ENCODE results near the gene ZBTB16. TPM values are rescaled to one million over a fixed set of nuclear protein-coding genes. Genes with fewer than 3 reads are reported as not detected.

The ZBTB16 gene
- total RNA-seq, 5 donors from 2014 or later (not counting 1 experiment from before 2014, with no cell fraction given): 8.3 to 20.5 (median 12.4) TPM

DNA sequence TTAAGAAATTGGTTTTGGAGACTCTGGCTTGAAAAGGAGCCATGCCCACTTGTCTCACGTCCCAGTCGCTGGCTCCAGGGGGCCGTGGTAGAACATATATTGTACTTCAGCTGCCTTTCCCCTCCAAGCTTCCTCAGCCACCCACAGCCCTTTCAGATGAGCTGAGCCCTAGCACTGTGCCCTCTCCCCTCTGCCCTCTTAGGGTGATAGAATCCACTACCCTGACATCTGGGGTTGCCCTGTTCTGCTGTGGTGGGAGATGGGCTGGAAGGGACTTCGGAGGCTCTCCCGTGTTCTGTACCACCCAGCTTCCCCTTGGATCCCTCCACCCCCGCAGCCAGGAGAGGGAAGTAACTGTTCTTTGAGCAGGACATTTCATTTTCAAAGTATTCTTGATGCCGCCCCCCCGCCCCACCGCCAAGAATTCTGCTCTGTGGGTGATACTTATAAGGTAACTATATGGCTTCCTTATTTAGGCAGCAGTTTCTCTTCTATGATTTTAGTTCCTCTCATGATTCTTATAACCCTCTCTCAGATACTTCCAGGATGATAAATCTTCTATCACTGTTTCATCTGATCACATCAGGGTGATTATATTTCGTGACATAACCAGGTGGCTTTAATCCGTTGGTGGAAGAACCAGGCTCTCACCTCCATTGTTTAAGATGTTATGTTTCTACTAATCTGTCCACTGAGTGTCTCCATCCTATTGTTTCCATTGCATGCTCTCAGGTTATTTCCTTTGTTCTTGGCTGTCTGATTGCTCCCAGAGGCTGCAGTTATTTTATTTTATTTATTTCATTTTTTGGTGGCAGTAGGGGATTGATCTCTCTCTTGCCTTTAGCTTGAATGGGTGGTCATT is 24.1 kb downstream of the ZBTB16 start:
- Mint-ChIP-seq H3K27ac (peak overlapping the region in 1 of 2 donors; percentile 37), H3K36me3 (no peaks in the 10 kb centered on the region), H3K4me1 (peaks cover 62 to 71% (median 63%) of the 10 kb centered on the region in 3 donors), H3K4me3 (peak overlapping the region in 2 of 3 donors; percentile 14 to 15), H3K27me3 (peaks cover 3 to 17% of the 10 kb centered on the region in 2 donors), H3K9me3 (no peaks in the 10 kb centered on the region)
- peak overlapping the region; percentile 4 for H3K27ac ChIP-seq (ENCODE audit: low read length)
- ATAC-seq (replicated peaks in 1 of 4) (peak in 1 of 4 experiments; percentile 17), DNase-seq (no peak)
- peaks cover 0 to 28% of the 10 kb centered on the region in 2 experiments for H3K4me1 ChIP-seq (ENCODE audit: control insufficient read depth in 1 of 2, extremely low read depth in 1 of 2, insufficient read depth in 2 of 2, low read length in 2 of 2)
- ChIA-PET CTCF (interaction anchor here in 1 of 2 donors (1.0 kb wide), 1 partner anchor 18 kb away, joined by 3 read pairs; no protein-coding TSS in a partner anchor), POLR2A (interaction anchor here (0.6 to 0.7 kb wide), 2 partner anchors 13 to 168 kb away, joined by 3 to 9 read pairs; no protein-coding TSS in a partner anchor)
- H3K9me3 ChIP-seq: no peaks in the 10 kb centered on the region
- WGBS (ENCODE audit: insufficient coverage): 23% methylated on average over 3 of the region's 11 CpGs
- no peaks in the 10 kb centered on the region for H3K36me3 ChIP-seq (ENCODE audit: control insufficient read depth in 2 of 2, extremely low read depth in 1 of 2, insufficient read depth in 1 of 2, low read length in 1 of 2)
- peaks cover 0 to 12% of the 10 kb centered on the region in 2 experiments for H3K27me3 ChIP-seq (replicated peaks in 1 of 2; ENCODE audit: control insufficient read depth in 2 of 2, extremely low read depth in 1 of 2, insufficient read depth in 2 of 2, low read length in 1 of 2)
- no peak overlapping the region for H3K4me3 ChIP-seq (ENCODE audit: control insufficient read depth in 1 of 2, extremely low read depth in 1 of 2, low read length in 1 of 2)

DNA sequence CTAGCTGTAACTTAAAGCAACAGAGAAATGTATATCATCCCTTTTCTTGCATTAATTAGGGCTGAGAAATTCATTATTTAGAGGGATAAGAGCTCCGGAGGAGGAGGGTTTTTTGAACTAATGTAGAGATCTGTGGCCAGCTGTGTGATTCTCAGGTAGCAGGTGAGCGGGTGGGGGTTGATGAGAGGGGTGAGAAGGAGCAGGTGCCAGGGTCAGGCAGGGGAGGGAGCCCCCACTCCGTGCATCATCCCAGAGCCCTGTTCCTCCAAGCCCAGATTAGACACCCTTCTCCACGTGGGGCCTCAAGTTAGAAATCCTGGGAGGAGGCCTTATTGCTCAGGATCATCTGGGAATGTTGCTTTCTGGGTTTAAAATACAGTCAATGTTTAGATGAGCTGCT is 24.9 kb downstream of the ZBTB16 start:
- H3K27ac Mint-ChIP-seq: no peak overlapping the region
- WGBS (ENCODE audit: insufficient coverage): 67% methylated on average over 1 of the region's 4 CpGs
- ATAC-seq (replicated peaks in 1 of 4): no peak
- H3K4me3 Mint-ChIP-seq: no peak overlapping the region
- peaks cover 54 to 68% (median 58%) of the 10 kb centered on the region in 3 donors for H3K4me1 Mint-ChIP-seq
- Histone ChIP-seq H3K36me3 (ENCODE audit: control insufficient read depth in 2 of 2, extremely low read depth in 1 of 2, insufficient read depth in 1 of 2, low read length in 1 of 2) (no peaks in the 10 kb centered on the region), H3K4me1 (ENCODE audit: control insufficient read depth in 1 of 2, extremely low read depth in 1 of 2, insufficient read depth in 2 of 2, low read length in 2 of 2) (peaks cover 0 to 27% of the 10 kb centered on the region in 2 experiments), H3K9me3 (no peaks in the 10 kb centered on the region), H3K27ac (ENCODE audit: low read length) (no peak overlapping the region), H3K4me3 (ENCODE audit: control insufficient read depth in 1 of 2, extremely low read depth in 1 of 2, low read length in 1 of 2) (no peak overlapping the region), H3K27me3 (replicated peaks in 1 of 2; ENCODE audit: control insufficient read depth in 2 of 2, extremely low read depth in 1 of 2, insufficient read depth in 2 of 2, low read length in 1 of 2) (peaks cover 0 to 12% of the 10 kb centered on the region in 2 experiments)
- no peaks in the 10 kb centered on the region for H3K9me3 Mint-ChIP-seq
- H3K27me3 Mint-ChIP-seq: peaks cover 3 to 17% of the 10 kb centered on the region in 2 donors
- ChIA-PET CTCF (no interaction called here), POLR2A (interaction anchor here (0.6 to 0.7 kb wide), 2 partner anchors 14 to 168 kb away, joined by 3 to 9 read pairs; no protein-coding TSS in a partner anchor)
- no peaks in the 10 kb centered on the region for H3K36me3 Mint-ChIP-seq
- DNase-seq: no peak

DNA sequence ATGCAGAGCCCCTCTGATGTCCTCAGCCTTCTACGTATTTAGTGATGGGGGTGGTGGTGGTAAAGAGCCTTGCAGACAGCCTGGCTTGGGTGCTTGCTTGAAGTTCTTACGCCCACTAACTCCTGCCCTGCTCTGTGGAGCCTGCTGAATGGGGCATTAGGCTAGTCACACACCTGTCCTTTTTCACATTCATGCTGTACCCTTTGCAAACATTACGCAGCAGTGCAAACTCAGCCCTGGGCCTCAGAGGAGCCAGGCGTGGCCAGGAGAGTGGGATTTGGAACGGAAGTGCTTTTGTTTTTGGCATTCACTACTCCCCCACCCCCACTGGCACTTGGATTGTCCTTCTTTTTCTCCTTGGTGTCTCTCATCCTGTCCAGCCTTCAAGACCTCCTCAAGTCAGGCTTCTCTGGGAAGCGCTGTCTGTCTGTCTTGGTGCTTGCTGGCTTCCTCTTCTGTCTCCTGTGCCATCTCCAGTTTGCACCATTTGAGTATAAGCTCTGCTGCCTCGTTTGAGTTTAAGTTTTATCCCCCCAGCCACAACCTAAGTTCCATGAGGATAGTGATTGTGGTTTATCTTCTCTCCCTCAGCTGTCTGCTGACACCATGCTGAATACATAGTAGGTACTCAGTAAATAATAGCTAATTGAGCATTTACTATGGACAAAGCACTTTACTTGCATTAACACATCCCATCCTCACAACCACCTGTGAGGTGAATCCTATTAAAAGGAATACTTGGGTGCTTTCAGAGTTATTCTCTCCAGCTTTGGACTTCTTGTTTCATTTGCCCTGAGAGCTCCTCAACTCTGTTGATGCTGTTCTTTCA is 26.7 kb downstream of the ZBTB16 start:
- peaks cover 0 to 13% of the 10 kb centered on the region in 2 experiments for H3K4me1 ChIP-seq (ENCODE audit: control insufficient read depth in 1 of 2, extremely low read depth in 1 of 2, insufficient read depth in 2 of 2, low read length in 2 of 2)
- no peak overlapping the region for H3K4me3 ChIP-seq (ENCODE audit: control insufficient read depth in 1 of 2, extremely low read depth in 1 of 2, low read length in 1 of 2)
- peaks cover 0 to 12% of the 10 kb centered on the region in 2 experiments for H3K27me3 ChIP-seq (replicated peaks in 1 of 2; ENCODE audit: control insufficient read depth in 2 of 2, extremely low read depth in 1 of 2, insufficient read depth in 2 of 2, low read length in 1 of 2)
- peak overlapping the region; percentile 20 for H3K27ac ChIP-seq (ENCODE audit: low read length)
- ChIA-PET CTCF (no interaction called here), POLR2A (no interaction called here)
- Mint-ChIP-seq H3K9me3 (no peaks in the 10 kb centered on the region), H3K4me3 (no peak overlapping the region), H3K36me3 (no peaks in the 10 kb centered on the region), H3K4me1 (peaks cover 43 to 57% (median 45%) of the 10 kb centered on the region in 3 donors), H3K27me3 (peaks cover 3 to 17% of the 10 kb centered on the region in 2 donors), H3K27ac (no peak overlapping the region)
- ATAC-seq (replicated peaks in 1 of 4) (no peak), DNase-seq (no peak)
- WGBS (ENCODE audit: insufficient coverage): 86% methylated on average over 2 of the region's 7 CpGs
- no peaks in the 10 kb centered on the region for H3K9me3 ChIP-seq
- no peaks in the 10 kb centered on the region for H3K36me3 ChIP-seq (ENCODE audit: control insufficient read depth in 2 of 2, extremely low read depth in 1 of 2, insufficient read depth in 1 of 2, low read length in 1 of 2)

DNA sequence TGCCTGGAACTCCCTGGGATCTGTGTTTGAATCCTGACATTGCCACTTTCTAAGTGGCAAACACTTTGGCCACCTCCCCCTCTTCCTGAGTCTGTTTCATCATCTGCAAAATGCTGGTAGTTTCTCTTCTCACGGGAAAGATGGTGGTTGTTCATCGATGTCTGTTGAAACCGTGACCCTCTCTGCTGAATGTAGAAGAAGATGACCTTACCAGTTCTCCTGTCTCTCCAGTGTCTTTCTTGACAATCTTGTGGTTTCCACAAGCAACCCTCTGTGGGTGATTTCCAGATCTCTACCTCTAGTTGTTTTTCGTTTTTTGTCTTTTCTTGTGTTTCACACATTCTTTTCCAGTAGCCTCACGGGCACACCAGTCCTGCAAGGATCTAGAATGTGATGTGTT is 27.5 kb downstream of the ZBTB16 start:
- peaks cover 3 to 12% of the 10 kb centered on the region in 2 donors for H3K27me3 Mint-ChIP-seq
- H3K4me1 Mint-ChIP-seq: peaks cover 37 to 55% (median 45%) of the 10 kb centered on the region in 3 donors
- CTCF ChIA-PET: no interaction called here
- no peaks in the 10 kb centered on the region for H3K9me3 Mint-ChIP-seq
- no peaks in the 10 kb centered on the region for H3K36me3 ChIP-seq (ENCODE audit: control insufficient read depth in 2 of 2, extremely low read depth in 1 of 2, insufficient read depth in 1 of 2, low read length in 1 of 2)
- peak overlapping the region in 1 of 2 donors; percentile 59 for H3K27ac Mint-ChIP-seq
- H3K27ac ChIP-seq (ENCODE audit: low read length): peak overlapping the region; percentile 20
- WGBS (ENCODE audit: insufficient coverage): no CpG with 5 or more reads among the region's 5 CpGs
- no peaks in the 10 kb centered on the region for H3K9me3 ChIP-seq
- no peak for ATAC-seq (replicated peaks in 1 of 4)
- no peak overlapping the region for H3K4me3 ChIP-seq (ENCODE audit: control insufficient read depth in 1 of 2, extremely low read depth in 1 of 2, low read length in 1 of 2)
- peaks cover 0 to 13% of the 10 kb centered on the region in 2 experiments for H3K4me1 ChIP-seq (ENCODE audit: control insufficient read depth in 1 of 2, extremely low read depth in 1 of 2, insufficient read depth in 2 of 2, low read length in 2 of 2)
- no peaks in the 10 kb centered on the region for H3K36me3 Mint-ChIP-seq
- DNase-seq: peak in 1 of 35 experiments; percentile 16
- H3K4me3 Mint-ChIP-seq: peak overlapping the region in 1 of 3 donors; percentile 33
- peaks cover 0 to 12% of the 10 kb centered on the region in 2 experiments for H3K27me3 ChIP-seq (replicated peaks in 1 of 2; ENCODE audit: control insufficient read depth in 2 of 2, extremely low read depth in 1 of 2, insufficient read depth in 2 of 2, low read length in 1 of 2)
- POLR2A ChIA-PET: no interaction called here

DNA sequence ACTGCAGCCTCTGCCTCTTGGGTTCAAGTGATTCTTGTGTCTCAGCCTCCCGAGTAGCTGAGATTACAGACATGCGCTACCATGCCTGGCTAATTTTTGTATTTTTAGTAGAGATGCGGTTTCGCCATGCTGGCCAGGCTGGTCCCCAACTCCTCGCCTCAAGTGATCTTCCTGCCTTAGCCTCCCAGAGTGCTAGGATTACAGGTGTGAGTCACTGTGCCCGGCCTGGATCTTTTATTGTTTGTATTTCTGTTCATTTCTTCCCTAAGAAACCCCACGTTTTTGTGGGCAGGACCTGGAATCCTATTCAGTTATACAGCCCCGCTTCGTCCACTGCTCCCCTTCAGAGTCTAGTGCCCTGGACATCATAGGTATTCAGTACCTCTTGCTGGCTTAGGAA is 28.7 kb downstream of the ZBTB16 start:
- CTCF ChIA-PET: interaction anchor here in 1 of 2 donors (0.7 kb wide), 2 partner anchors 145 to 686 kb away, joined by 3 to 5 read pairs; no protein-coding TSS in a partner anchor
- Histone ChIP-seq H3K9me3 (no peaks in the 10 kb centered on the region), H3K27ac (ENCODE audit: low read length) (no peak overlapping the region), H3K4me1 (ENCODE audit: control insufficient read depth in 1 of 2, extremely low read depth in 1 of 2, insufficient read depth in 2 of 2, low read length in 2 of 2) (peaks cover 0 to 8% of the 10 kb centered on the region in 2 experiments), H3K4me3 (ENCODE audit: control insufficient read depth in 1 of 2, extremely low read depth in 1 of 2, low read length in 1 of 2) (no peak overlapping the region), H3K27me3 (replicated peaks in 1 of 2; ENCODE audit: control insufficient read depth in 2 of 2, extremely low read depth in 1 of 2, insufficient read depth in 2 of 2, low read length in 1 of 2) (peaks cover 0 to 4% of the 10 kb centered on the region in 2 experiments), H3K36me3 (ENCODE audit: control insufficient read depth in 2 of 2, extremely low read depth in 1 of 2, insufficient read depth in 1 of 2, low read length in 1 of 2) (no peaks in the 10 kb centered on the region)
- DNase-seq (no peak), ATAC-seq (replicated peaks in 1 of 4) (no peak)
- POLR2A ChIA-PET: no interaction called here
- no peaks in the 10 kb centered on the region for H3K36me3 Mint-ChIP-seq
- H3K27me3 Mint-ChIP-seq: peaks cover 3 to 12% of the 10 kb centered on the region in 2 donors
- WGBS (ENCODE audit: insufficient coverage): 74% methylated on average over 6 of the region's 9 CpGs
- H3K27ac Mint-ChIP-seq: no peak overlapping the region
- no peak overlapping the region for H3K4me3 Mint-ChIP-seq
- H3K4me1 Mint-ChIP-seq: peaks cover 26 to 52% (median 35%) of the 10 kb centered on the region in 3 donors
- no peaks in the 10 kb centered on the region for H3K9me3 Mint-ChIP-seq

DNA sequence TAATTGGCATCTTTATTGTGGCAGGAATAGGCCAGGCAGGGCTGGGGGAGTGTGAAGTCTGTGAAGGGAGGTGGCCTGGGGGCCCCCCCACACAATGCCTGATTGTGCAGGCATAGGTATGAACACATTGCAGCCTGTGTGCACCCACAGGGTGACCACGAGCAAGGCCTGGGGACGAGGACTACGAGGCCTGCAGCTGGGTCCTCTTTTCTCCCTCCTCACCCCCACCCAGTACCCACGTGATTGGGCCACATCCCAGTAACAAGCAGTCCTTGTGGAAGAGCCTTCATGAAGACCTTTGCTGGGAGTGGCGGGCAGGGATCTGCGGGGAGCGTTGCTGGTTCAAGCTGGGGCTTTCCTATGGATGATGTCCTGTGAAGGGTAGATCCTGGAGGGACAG is 29.3 kb downstream of the ZBTB16 start:
- ChIA-PET CTCF (no interaction called here), POLR2A (no interaction called here)
- Histone ChIP-seq H3K27ac (ENCODE audit: low read length) (no peak overlapping the region), H3K4me1 (ENCODE audit: control insufficient read depth in 1 of 2, extremely low read depth in 1 of 2, insufficient read depth in 2 of 2, low read length in 2 of 2) (peaks cover 0 to 3% of the 10 kb centered on the region in 2 experiments), H3K9me3 (no peaks in the 10 kb centered on the region), H3K4me3 (ENCODE audit: control insufficient read depth in 1 of 2, extremely low read depth in 1 of 2, low read length in 1 of 2) (no peak overlapping the region), H3K27me3 (replicated peaks in 1 of 2; ENCODE audit: control insufficient read depth in 2 of 2, extremely low read depth in 1 of 2, insufficient read depth in 2 of 2, low read length in 1 of 2) (no peaks in the 10 kb centered on the region), H3K36me3 (ENCODE audit: control insufficient read depth in 2 of 2, extremely low read depth in 1 of 2, insufficient read depth in 1 of 2, low read length in 1 of 2) (no peaks in the 10 kb centered on the region)
- DNase-seq (no peak), ATAC-seq (replicated peaks in 1 of 4) (no peak)
- H3K27ac Mint-ChIP-seq: no peak overlapping the region
- H3K4me3 Mint-ChIP-seq: no peak overlapping the region
- WGBS (ENCODE audit: insufficient coverage): 72% methylated on average over 4 of the region's 7 CpGs
- peaks cover 3 to 9% of the 10 kb centered on the region in 2 donors for H3K27me3 Mint-ChIP-seq
- no peaks in the 10 kb centered on the region for H3K9me3 Mint-ChIP-seq
- peaks cover 21 to 46% (median 29%) of the 10 kb centered on the region in 3 donors for H3K4me1 Mint-ChIP-seq
- H3K36me3 Mint-ChIP-seq: no peaks in the 10 kb centered on the region
